Measurements from ENCODE around the gene NISCH.

- no peak for TF ChIP-seq CTCF (optimal IDR thresholded peaks at IDR 0.05 in 1 of 3, IDR thresholded peaks at IDR 0.05 in 1 of 3, conservative IDR thresholded peaks at IDR 0.05 in 1 of 3; ENCODE audit: extremely low read depth in 1 of 3, insufficient read depth in 2 of 3, low read length in 3 of 3)
- TF ChIP-seq EZH2 (IDR thresholded peaks at IDR 0.05; ENCODE audit: low read length) = no peak
Measured at GRCh38 chr3:52532517-52532837, 77.1 kb downstream of the NISCH start.
